Upper lobe of left lung (tissue), 6 donors: ENCODE measurements around the gene KRT74. TPM values are rescaled to one million over a fixed set of nuclear protein-coding genes. Genes with fewer than 3 reads are reported as not detected.

Experiments used
- ATAC-seq, 2 donors: fragments of 200-7000 bp; cut with Tn5 transposase; one replicate each; pipeline ENCODE4 v1.9.1; 2022; ENCODE audit warnings: mild to moderate bottlenecking in 2 of 2, moderate library complexity in 2 of 2; ENCODE audit not compliant: low FRiP score in 2 of 2
- DNase-seq, 2 donors: peaks; one replicate each; pipeline ENCODE4 v3.0.0-alpha.2; 2019 to 2020
- H3K27ac ChIP-seq, 4 donors: fragments of 200-600 bp; sonication (generic); one replicate each; pipeline ENCODE4 v1.5.1; 2016 to 2019
- H3K27me3 ChIP-seq, 4 donors: fragments of 200-600 bp; sonication (generic); one replicate each; pipeline ENCODE4 v1.5.1; 2017 to 2019
- H3K36me3 ChIP-seq, 4 donors: fragments of 200-600 bp; sonication (generic); one replicate each; pipeline ENCODE4 v1.5.1; 2016 to 2019
- H3K4me1 ChIP-seq, 4 donors: fragments of 200-600 bp; sonication (generic); one replicate each; pipeline ENCODE4 v1.5.1; 2018 to 2019
- H3K4me3 ChIP-seq, 4 donors: fragments of 200-600 bp; sonication (generic); one replicate each; pipeline ENCODE4 v1.5.1; 2017 to 2019; ENCODE audit warnings: mild to moderate bottlenecking in 2 of 4, moderate library complexity in 1 of 4
- H3K9me3 ChIP-seq, 4 donors: fragments of 200-600 bp; sonication (generic); one replicate each; pipeline ENCODE4 v1.5.1; 2018 to 2019
- CTCF ChIP-seq, 6 experiments: fragments of 450-650 bp in 4 of 6; fragments of 200-600 bp in 2 of 6; sonication (generic) in 2 of 6; IDR thresholded peaks; one replicate each; pipeline ENCODE4 v1.5.1; 2016 to 2019; ENCODE audit warnings: antibody characterized with exemption in 6 of 6
- EP300 ChIP-seq, 4 donors: sonication (generic); formaldehyde crosslinking; IDR thresholded peaks; one replicate each; pipeline ENCODE4 v1.5.1; 2017; ENCODE audit warnings: antibody characterized with exemption in 4 of 4, control low read depth in 2 of 4
- POLR2A ChIP-seq, 4 donors: fragments of 450-650 bp; IDR thresholded peaks; one replicate each; pipeline ENCODE4 v1.5.1; 2016 to 2017; ENCODE audit warnings: antibody characterized with exemption in 4 of 4, mild to moderate bottlenecking in 2 of 4
- POLR2AphosphoS5 ChIP-seq, 2 donors: sonication (generic); formaldehyde crosslinking; IDR thresholded peaks; one replicate each; pipeline ENCODE4 v1.5.1; 2017; ENCODE audit warnings: antibody characterized with exemption in 2 of 2
- WGBS, 2 donors: methylation state at CpG; one replicate each; pipeline ENCODE4 v1.1.5; 2017 to 2018; 5-methylcytosine and 5-hydroxymethylcytosine counted together
- total RNA-seq, 6 donors: library from RNA; depleted of rRNA in 4 of 6; stranded (reverse); fragments of >200 nt in 4 of 6; gene quantifications; one replicate each; pipeline versions ENCODE4 v1.1.0 to v1.2.1, GENCODE V29; 2016 to 2021
- donor health status: DM: no; HTN: no; CAD: no; lungs with moderate emphysema.
- donor health status: DM: no; HTN: yes; CAD: no; lungs with severe emphysema.

Gene KRT74
- total RNA-seq, 6 donors from 2014 or later: not detected

- H3K4me3 ChIP-seq: no peak overlapping the region
- 63 to 72% methylated on average over 10 of the region's 10 CpGs for WGBS, 2 donors
Observed at GRCh38 chr12:52522346-52523011, 51.2 kb downstream of the KRT74 start.

GRCh38 chr12:52521568-52522266 lies 51.9 kb downstream of the KRT74 start:
- Histone ChIP-seq H3K36me3 (no peaks in the 10 kb centered on the region), H3K4me1 (no peaks in the 10 kb centered on the region), H3K27me3 (no peaks in the 10 kb centered on the region), H3K4me3 (no peak overlapping the region), H3K27ac (no peak overlapping the region), H3K9me3 (no peaks in the 10 kb centered on the region)
- no peak for DNase-seq
- ATAC-seq: no peak
- TF ChIP-seq POLR2A (IDR thresholded peaks at IDR 0.05) (no peak), CTCF (IDR thresholded peaks at IDR 0.05) (no peak), POLR2AphosphoS5 (IDR thresholded peaks at IDR 0.05) (no peak), EP300 (IDR thresholded peaks at IDR 0.05) (no peak)
- 69% methylated on average over 9 to 10 of the region's 10 CpGs for WGBS, 2 donors

More at GRCh38 chr12:52522346-52523011, 51.2 kb downstream of the KRT74 start:
- TF ChIP-seq EP300 (IDR thresholded peaks at IDR 0.05) (no peak), CTCF (IDR thresholded peaks at IDR 0.05) (no peak), POLR2A (IDR thresholded peaks at IDR 0.05) (no peak), POLR2AphosphoS5 (IDR thresholded peaks at IDR 0.05) (no peak)
- H3K4me1 ChIP-seq: no peaks in the 10 kb centered on the region
- H3K27me3 ChIP-seq: no peaks in the 10 kb centered on the region
- ATAC-seq (no peak), DNase-seq (no peak)
- H3K27ac ChIP-seq: no peak overlapping the region
- H3K36me3 ChIP-seq: no peaks in the 10 kb centered on the region
- no peaks in the 10 kb centered on the region for H3K9me3 ChIP-seq

GRCh38 chr12:52521175-52521567 lies 52.5 kb downstream of the KRT74 start:
- DNase-seq: no peak
- no peaks in the 10 kb centered on the region for H3K27me3 ChIP-seq
- 65 to 76% methylated on average over 4 to 10 of the region's 10 CpGs for WGBS, 2 donors

GRCh38 chr12:52519826-52520662 lies 53.6 kb downstream of the KRT74 start, which contains the start of gene KRT5:
TSS of gene KRT5 (minus strand) at chr12:52520394. CDS start at chr12:52520296, 98 bp downstream.
- Histone ChIP-seq H3K4me1 (no peaks in the 10 kb centered on the region), H3K9me3 (no peaks in the 10 kb centered on the region), H3K4me3 (no peak within 1 kb of the TSS), H3K27me3 (peaks cover 0 to under 1% (median 0%) of the 10 kb centered on the region in 4 donors), H3K36me3 (no peaks in the 10 kb centered on the region), H3K27ac (no peak within 1 kb of the TSS)
- no peak for DNase-seq
- no peak for TF ChIP-seq EP300 (IDR thresholded peaks at IDR 0.05)
- TF ChIP-seq CTCF (IDR thresholded peaks at IDR 0.05): no peak
- TF ChIP-seq POLR2AphosphoS5 (IDR thresholded peaks at IDR 0.05): no peak
- TF ChIP-seq POLR2A (IDR thresholded peaks at IDR 0.05): no peak
- 86 to 88% methylated on average over 18 to 29 of the region's 29 CpGs for WGBS, 2 donors
- ATAC-seq: no peak

More at GRCh38 chr12:52521175-52521567, 52.5 kb downstream of the KRT74 start:
- Histone ChIP-seq H3K27ac (no peak overlapping the region), H3K4me3 (no peak overlapping the region), H3K36me3 (no peaks in the 10 kb centered on the region), H3K9me3 (no peaks in the 10 kb centered on the region), H3K4me1 (no peaks in the 10 kb centered on the region)
- ATAC-seq: no peak
- no peak for TF ChIP-seq POLR2AphosphoS5 (IDR thresholded peaks at IDR 0.05)
- no peak for TF ChIP-seq EP300 (IDR thresholded peaks at IDR 0.05)
- no peak for TF ChIP-seq POLR2A (IDR thresholded peaks at IDR 0.05)
- no peak for TF ChIP-seq CTCF (IDR thresholded peaks at IDR 0.05)
